Measurements from ENCODE around the gene LHX3. TPM values are rescaled to one million over a fixed set of nuclear protein-coding genes. Genes with fewer than 3 reads are reported as not detected.

LHX3 gene
- total and polyA plus RNA-seq, 2 of the 4 experiments (the other 2 are of a cell fraction): not detected

GRCh38 chr9:136242248-136242647 is 37.3 kb upstream of the LHX3 start:
- intact Hi-C loops (cut with micrococcal nuclease): no loop called here
- Histone ChIP-seq H3K79me1 (ENCODE audit: low read depth in 1 of 2, low read length in 2 of 2) (peaks cover 22 to 59% of the 10 kb centered on the region in 2 experiments), H3K4me3 (ENCODE audit: insufficient read depth, low read depth, low read length) (no peak overlapping the region), H3K14ac (replicated peaks; ENCODE audit: low read depth, low read length) (no peak overlapping the region), H3K9me3 (ENCODE audit: control insufficient read depth, insufficient read depth, low read length) (no peaks in the 10 kb centered on the region), H3K9me1 (ENCODE audit: insufficient read depth, low read length) (peaks cover 11% of the 10 kb centered on the region), H2BK5ac (ENCODE audit: low read depth, low read length, poor library complexity, severe bottlenecking) (no peak overlapping the region), H4K91ac (ENCODE audit: insufficient read depth, low read depth, low read length) (no peak overlapping the region), H2BK15ac (ENCODE audit: low read depth, low read length) (no peak overlapping the region), H2AK9ac (replicated peaks; ENCODE audit: low read depth, low read length, poor library complexity) (no peak overlapping the region), H3K23ac (ENCODE audit: low read depth, low read length) (no peak overlapping the region), H2AK5ac (ENCODE audit: low read depth, low read length) (no peak overlapping the region), H4K5ac (ENCODE audit: low read depth, low read length) (no peak overlapping the region), H3K56ac (ENCODE audit: extremely low read depth, insufficient read depth, low read length) (no peak overlapping the region), H3K27ac (ENCODE audit: insufficient read depth, low read length) (no peak overlapping the region), H3K4me1 (ENCODE audit: control insufficient read depth, insufficient read depth, low read length) (peaks cover 3% of the 10 kb centered on the region; the same call in 1 of the 2 replicates), H3K36me3 (ENCODE audit: control insufficient read depth, insufficient read depth, low read length) (no peaks in the 10 kb centered on the region), H3K9ac (ENCODE audit: low read depth, low read length) (no peak overlapping the region), H4K20me1 (ENCODE audit: insufficient read depth, low read length) (peaks cover 42% of the 10 kb centered on the region), H4K8ac (ENCODE audit: low read depth in 2 of 2, low read length in 2 of 2) (no peak overlapping the region), H2AFZ (replicated peaks; ENCODE audit: low read length, poor library complexity) (no peak overlapping the region), H3K27me3 (ENCODE audit: control insufficient read depth, insufficient read depth, low read length) (peaks cover 6% of the 10 kb centered on the region), H3K18ac (ENCODE audit: low read depth, low read length) (no peak overlapping the region), H2BK120ac (ENCODE audit: low read depth, low read length) (no peak overlapping the region), H2BK20ac (ENCODE audit: low read depth, low read length) (no peak overlapping the region), H3K4ac (ENCODE audit: low read depth, low read length) (no peak overlapping the region), H3K4me2 (ENCODE audit: low read depth, low read length) (no peak overlapping the region)
- ATAC-seq (ENCODE audit: low read depth) (no peak), DNase-seq (no peak)
- WGBS, 2 experiments (ENCODE audit: extremely low coverage in 2 of 2, insufficient read length in 1 of 2): 79% methylated on average over 8 of the region's 8 CpGs; no CpG with 5 or more reads in 1 of the 2 experiments
- CTCF ChIA-PET: no interaction called here
- TF ChIP-seq FOS (IDR thresholded peaks at IDR 0.05; ENCODE audit: low read depth, low read length) (no peak), MXI1 (IDR thresholded peaks at IDR 0.05; ENCODE audit: borderline replicate concordance, low read depth, low read length) (no peak), MAFK (IDR thresholded peaks at IDR 0.05; ENCODE audit: low read depth, low read length) (no peak), USF2 (IDR thresholded peaks at IDR 0.05; ENCODE audit: low read depth, low read length) (no peak), POLR2A (IDR thresholded peaks at IDR 0.05; ENCODE audit: low read depth, low read length) (no peak), RAD21 (IDR thresholded peaks at IDR 0.05; ENCODE audit: low read length) (no peak)
- in situ Hi-C loops (cut with MboI; ENCODE audit: low sequenced_read_pairs): no loop called here
- dilution Hi-C loops (cut with HindIII; ENCODE audit: low sequenced_read_pairs, unreplicated experiment): no loop called here
- BruUV-seq (replicated peaks): no TSS peak
- POLR2A ChIA-PET (ENCODE audit: unreplicated experiment): no interaction called here

Data from IMR-90 (cell line).